GM18858 (cell line): ENCODE measurements around the gene ITGAX.

ENCODE experiments used
- ATAC-seq: cut with Tn5 transposase; IDR thresholded peaks from one replicate; pipeline ENCODE4 v1.9.1; 2021; ENCODE audit not compliant: unreplicated experiment

The ITGAX gene

GRCh38 chr16:31371619-31372484 lies 16.9 kb downstream of the ITGAX start:
- no peak for ATAC-seq

- no peak for ATAC-seq
Observed at GRCh38 chr16:31373235-31373634, 18.3 kb downstream of the ITGAX start.

- no peak for ATAC-seq
Observed at GRCh38 chr16:31375231-31375630, 20.3 kb downstream of the ITGAX start.

- ATAC-seq, result no peak
Observed at GRCh38 chr16:31376705-31377104, 21.7 kb downstream of the ITGAX start.

- ATAC-seq, result no peak
Observed at GRCh38 chr16:31377210-31377903, 22.4 kb downstream of the ITGAX start.

- ATAC-seq, result no peak
Observed at GRCh38 chr16:31380201-31380600, 25.2 kb downstream of the ITGAX start.

GRCh38 chr16:31382485-31383161 lies 27.6 kb downstream of the ITGAX start:
- ATAC-seq, result no peak

- ATAC-seq, result no peak
Observed at GRCh38 chr16:31385680-31386079, 30.7 kb downstream of the ITGAX start.

GRCh38 chr16:31386157-31386984 lies 31.4 kb downstream of the ITGAX start:
- no peak for ATAC-seq

- ATAC-seq, result no peak
Observed at GRCh38 chr16:31388535-31388934, 33.6 kb downstream of the ITGAX start.

GRCh38 chr16:31390504-31391041 lies 35.6 kb downstream of the ITGAX start:
- no peak for ATAC-seq

GRCh38 chr16:31393056-31393455 lies 38.1 kb downstream of the ITGAX start, which contains the start of gene ITGAD:
ITGAD (plus strand) TSS chr16:31393335; CDS start chr16:31393361, 26 bp downstream.
- ATAC-seq, result no peak

GRCh38 chr16:31395647-31396046 lies 40.7 kb downstream of the ITGAX start:
- ATAC-seq, result no peak

- ATAC-seq, result no peak
Observed at GRCh38 chr16:31397096-31397660, 42.2 kb downstream of the ITGAX start.

- ATAC-seq, result no peak
Observed at GRCh38 chr16:31397701-31398100, 42.7 kb downstream of the ITGAX start.

- no peak for ATAC-seq
Observed at GRCh38 chr16:31400191-31400590, 45.2 kb downstream of the ITGAX start.

GRCh38 chr16:31401436-31401835 lies 46.5 kb downstream of the ITGAX start:
- no peak for ATAC-seq

GRCh38 chr16:31402687-31403086 lies 47.7 kb downstream of the ITGAX start:
- no peak for ATAC-seq

- no peak for ATAC-seq
Observed at GRCh38 chr16:31403590-31404352, 48.8 kb downstream of the ITGAX start.
